HG03103 (cell line): ENCODE data around the gene GAN.

Experiments
- ATAC-seq: cut with Tn5 transposase; IDR thresholded peaks from one replicate; pipeline ENCODE4 v1.9.1; 2021; ENCODE audit warnings: low read depth; ENCODE audit not compliant: unreplicated experiment

GAN gene

DNA sequence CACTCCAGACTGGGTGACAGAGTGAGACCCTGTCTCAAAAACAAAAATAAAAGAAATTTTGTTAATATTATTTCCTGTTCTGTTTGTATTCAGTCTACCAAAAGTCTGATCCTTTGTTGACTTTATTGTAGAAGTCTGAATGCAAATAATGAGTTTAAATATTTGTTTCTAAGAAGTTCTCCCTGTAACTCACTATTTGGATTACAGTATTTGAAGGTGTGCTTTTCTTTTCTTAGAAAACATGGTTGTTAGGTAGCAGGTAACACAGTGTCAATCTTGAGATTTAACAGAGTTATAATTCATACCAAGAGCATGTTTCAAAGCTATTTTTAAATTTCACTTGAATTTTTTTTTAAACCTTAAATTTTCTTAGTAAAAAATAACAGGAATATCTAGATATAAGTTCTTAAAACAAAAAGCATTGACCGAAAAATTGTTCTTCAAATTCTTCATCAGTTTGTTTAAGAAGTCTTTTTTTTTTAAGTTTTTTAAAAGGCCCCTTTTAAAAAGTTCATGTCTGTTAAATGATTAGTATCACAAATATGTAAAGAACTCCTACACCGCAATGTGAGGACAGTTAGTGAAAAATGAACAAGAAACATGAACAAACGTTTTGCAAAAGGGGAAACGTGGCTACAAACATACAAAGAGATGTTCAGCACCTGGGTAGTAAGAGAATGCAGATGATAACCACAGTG, 35.0 kb downstream of the GAN start:
- ATAC-seq = no peak

DNA sequence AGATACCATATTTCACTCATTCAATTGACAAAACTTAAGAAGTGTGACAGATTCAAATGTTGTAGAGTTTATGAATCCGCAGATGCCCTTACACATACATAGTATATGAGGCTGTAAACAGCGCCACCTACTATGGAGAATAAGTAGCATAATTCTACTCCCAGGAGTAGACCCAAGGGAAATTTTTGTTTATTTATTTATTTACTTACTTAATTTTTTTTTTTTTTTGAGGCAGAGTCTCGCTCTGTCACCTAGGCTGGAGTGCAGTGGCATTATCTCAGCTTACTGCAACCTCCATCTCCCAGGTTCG, 35.5 kb downstream of the GAN start:
- no peak for ATAC-seq

DNA sequence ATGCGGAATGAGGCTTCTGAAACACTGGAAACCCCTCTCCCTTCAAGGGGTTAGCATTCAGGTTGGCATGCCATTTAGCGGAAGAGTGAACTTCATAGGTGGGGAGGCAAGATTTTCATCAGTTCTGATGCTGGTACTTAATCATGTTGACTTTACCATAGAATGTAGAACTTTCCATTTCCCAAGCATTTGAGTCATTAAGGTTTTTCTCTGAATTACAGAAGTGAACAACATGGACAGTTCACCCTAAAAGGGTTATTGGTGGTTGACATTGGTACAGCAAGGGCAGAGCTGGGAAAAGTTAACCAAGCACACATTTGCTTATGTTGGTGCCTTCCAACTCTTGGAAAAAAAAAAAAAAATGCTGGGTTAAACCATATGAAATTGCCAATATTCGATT, 39.1 kb downstream of the GAN start:
- no peak for ATAC-seq

DNA sequence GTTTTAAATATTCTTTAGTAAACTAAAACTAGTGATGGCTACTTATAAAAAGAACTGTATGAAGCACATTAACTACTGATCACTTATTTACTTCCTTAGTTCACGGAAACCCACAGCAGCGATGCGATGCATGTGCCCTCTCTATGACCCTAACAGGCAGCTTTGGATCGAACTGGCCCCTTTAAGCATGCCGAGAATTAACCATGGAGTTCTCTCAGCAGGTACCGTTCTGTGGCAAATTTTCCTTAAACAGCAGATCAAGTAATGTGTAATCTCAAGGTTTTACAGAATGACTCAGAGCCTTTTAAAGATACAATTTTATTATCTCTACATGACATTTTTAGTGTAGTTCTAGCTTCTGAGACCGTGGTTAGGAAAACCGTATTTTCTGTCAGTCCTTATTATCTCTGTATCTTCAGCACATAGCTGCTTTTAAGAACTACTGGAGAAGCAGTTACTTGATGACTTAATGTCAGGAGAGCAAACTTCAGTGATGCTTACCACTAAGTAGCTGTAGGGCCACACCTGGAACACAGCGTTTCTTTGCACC, 43.0 kb downstream of the GAN start:
- ATAC-seq = no peak

DNA sequence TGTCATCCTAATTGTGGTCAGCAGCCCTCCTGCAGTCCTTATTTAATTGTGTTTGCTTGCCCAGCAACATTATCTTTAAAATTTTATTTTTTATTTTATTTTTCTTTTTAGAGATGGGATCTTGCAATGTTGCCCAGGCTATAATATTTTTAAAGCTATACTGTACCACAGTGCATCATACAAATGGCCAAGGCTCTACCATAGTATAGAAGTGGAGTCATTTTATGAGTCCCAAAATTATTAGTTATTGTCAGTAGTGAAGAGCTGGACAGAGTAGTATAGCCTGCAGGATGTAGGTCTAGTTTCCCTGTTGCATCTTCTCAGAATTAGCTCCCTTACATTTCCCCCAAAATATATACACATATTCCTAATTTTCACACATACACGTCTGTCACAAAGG, 44.1 kb downstream of the GAN start:
- no peak for ATAC-seq

DNA sequence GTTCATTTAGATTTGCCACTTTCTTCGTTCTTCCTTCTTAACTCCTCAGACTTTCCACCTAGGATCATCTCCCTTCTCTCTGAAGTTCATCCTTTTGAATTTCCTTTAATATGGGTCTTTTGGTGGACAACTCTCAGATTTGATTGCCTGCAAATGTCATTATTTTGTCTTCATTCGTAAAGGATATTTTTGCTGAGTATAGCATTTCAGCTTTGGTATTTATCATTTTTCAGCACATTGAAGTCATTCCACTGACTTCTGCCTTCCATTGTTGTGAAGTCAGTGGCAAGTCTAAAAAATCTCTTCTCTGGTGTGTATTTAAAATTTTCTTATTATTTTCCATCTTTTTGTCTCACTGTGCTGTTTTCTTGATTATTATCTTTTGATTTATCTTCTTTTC, 45.4 kb downstream of the GAN start:
- no peak for ATAC-seq

DNA sequence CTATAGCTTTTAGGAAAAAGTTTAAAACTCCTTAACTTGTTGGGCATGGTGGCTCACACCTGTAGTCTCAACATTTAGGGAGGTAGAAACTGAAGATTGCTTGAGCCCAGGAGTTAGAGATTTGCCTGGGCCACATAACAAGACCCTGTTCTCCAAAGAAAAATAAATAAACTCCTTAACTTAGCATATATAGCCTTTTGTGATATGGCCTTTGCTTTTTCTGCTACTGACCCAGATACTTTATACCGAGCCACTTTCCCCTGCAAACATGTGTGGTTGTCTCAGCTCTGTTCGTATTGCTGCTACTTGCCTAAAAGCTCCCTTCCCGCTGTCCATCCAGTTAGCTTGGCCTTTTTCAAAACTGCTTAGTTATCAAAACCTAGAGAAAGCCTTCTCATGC, 51.0 kb downstream of the GAN start:
- ATAC-seq = no peak

DNA sequence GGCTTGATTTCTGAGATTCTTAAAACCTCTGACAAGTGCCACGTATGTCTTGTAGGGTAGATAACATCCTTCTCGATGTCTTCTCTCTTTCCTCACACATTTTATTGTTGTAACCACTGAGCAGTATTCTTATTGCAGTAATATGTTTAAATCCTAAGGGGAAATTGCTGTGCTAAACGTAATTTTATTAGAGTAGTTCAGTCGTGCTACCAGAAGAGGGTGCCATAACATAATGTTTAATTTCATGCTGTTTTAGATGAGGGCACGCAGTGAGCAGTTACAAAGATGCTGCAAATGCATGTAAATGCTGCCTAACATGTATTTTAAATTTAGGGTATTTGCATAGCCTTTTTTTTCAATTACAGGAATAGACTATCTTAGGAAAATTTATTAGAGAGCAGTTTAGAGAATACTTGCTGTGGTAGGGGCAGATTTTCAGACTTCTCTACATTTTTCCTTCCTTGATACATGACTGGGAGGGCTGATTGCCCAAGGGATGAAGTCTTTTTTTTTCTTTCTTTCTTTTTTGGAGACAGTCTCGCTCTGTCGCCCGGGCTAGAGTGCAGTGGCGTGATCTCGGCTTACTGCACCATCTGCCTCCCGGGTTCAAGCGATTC, 51.7 kb downstream of the GAN start:
- no peak for ATAC-seq

DNA sequence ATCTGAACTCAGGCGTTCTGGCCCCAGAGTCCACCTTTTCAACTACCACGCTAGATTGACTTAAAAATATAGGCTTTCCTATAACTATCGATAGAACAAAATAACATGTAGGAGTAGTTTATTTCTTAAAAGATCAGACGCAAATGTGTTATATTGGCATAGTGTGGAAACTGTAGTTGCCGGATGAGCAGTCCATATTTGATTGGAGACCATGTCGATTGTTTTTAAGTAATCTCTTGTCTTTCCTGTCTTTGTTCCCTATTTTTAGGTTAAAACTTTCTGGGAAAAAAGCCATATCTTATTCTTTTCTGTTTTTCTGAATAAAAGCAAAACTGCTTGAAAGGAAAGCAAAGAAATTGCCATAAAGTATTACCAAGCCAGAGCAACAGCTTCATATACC, 53.1 kb downstream of the GAN start:
- ATAC-seq = no peak

DNA sequence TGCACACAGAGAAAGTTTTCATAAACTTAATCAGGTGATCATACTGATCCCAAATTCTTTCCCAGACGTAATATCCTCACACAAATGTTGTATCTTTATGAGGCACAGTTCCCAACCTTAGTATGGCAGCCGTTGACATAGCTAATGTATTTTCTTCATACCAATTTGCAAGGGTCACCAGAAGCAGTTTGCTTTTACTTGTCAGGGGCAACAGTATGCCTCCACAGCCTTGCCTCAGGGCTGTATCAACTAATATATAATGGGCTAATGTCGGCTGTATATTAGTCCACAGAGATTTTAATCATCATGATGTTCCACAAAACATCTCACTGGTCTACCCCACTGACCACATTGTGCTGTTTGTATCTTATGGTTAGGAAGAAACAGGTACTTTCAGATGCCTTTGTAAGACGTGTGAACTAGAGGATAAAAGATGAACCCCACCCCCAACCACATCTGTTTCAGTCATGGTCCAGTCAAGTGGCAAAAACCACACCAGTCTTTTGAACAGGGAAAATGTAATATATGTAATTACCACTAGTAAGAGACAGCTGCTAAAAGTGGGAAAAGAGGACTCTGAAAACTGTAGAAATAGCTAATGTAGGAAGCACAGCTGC, 55.2 kb downstream of the GAN start:
- no peak for ATAC-seq

DNA sequence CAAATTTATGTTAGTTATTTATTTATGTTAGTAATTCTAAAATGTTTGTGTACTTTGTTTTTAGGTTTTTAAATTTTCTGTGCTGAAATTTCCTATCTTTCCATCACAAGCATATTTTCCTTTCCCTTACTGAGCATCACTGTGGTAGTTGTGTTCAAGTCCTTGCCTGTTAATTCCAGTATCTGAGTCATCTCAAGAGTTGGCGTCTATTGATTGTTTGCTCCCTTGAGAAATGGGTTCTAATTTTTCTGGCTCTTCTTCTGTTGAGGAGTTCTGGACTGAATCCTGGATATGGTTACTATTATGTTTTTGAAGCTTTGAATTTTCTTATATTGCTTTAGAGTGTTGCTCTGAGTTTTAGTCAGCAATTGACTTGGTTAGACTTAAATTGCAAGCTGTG, 56.3 kb downstream of the GAN start:
- ATAC-seq = no peak

DNA sequence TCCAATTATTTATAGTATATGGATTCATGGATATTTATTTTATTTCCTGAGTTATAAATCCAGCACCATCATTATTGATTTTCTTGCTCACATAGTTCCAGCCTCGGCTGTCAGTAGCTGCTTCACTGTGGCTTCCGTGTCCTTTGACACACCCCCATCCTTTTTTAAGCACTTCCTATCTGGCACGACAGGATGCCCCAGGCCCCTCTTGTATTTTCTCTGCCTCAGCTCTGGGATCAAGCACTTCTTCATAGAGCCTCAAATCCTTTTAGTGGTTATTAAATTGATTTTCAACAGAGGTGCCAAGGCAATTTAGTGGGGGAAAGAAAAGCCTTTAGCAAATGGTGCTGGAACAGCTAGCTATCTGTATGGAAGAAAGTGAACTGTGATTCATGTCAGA, 59.8 kb downstream of the GAN start:
- ATAC-seq = no peak

DNA sequence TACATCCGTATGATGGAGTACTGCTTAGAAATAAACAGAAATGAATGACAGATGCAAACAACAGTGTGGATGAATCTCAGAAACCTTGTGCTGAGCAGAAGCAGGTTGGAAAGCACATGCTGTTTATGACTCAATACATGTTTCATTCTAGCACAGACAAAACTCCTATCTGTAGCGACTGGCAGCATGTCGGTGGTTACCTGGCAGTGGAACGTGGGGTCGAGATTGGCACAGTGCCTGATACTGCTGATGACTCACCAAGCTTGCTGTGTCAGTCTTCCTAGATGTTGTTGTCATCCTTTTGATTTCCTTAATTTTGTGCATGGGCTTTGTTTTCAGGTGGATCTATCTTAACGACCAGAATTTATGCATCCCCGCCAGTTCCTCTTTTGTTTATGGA, 62.1 kb downstream of the GAN start:
- ATAC-seq = no peak

DNA sequence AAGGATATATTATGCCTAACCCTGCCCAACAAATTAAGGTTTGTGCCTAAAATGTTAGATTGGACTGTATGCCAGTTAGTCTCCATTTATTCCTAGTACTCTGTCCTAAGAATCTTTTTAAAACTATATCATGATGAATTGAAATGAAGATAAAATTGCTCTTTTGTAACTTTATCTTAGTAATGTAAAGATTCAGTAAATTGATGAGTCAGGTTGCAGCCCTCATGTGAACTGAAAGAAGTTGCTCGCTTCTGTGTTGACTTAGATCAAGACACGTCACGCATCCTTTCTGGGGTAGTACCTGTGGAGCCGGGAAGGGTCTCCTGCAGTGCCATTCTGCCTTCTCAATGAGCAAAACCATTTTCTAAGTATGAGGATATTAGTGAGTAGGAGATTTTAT, 63.3 kb downstream of the GAN start:
- ATAC-seq = no peak

DNA sequence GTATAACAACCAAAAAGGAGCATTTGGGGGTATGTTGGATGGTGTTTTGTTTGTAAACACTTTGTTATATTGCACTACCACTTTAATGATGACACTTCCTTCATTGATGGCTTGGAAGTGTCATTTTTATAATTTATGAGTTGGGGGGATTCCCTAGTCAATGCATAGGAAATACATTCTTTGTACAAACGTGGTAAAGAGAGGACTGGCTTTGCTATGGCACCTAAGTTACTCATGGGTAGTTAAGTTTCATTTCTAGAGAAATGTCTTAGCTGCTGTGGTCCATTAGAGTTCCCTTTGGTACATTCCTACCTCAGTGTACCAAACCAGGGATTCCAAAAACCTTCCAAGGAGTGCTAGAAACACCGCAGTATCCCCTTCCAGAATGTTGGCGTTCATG, 66.2 kb downstream of the GAN start:
- no peak for ATAC-seq

DNA sequence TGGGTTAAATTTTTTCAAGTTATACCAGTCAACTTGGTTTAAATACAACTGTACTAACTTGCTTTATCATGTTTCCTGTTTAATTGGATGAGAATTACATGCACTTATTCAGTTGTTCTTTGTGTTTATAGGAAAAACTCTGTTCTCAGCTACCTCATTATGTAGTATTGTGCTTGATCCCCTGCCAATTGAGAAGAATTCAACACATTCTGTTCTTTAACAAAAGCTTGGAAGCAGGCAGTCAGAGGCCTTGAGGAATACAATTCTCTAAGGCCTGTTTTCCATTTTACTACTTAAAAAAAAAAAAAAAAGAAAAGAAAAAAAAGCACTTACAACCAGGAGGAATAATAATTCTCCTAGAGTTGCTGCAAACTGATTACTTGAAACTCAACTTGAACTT, 69.2 kb downstream of the GAN start:
- ATAC-seq = no peak

DNA sequence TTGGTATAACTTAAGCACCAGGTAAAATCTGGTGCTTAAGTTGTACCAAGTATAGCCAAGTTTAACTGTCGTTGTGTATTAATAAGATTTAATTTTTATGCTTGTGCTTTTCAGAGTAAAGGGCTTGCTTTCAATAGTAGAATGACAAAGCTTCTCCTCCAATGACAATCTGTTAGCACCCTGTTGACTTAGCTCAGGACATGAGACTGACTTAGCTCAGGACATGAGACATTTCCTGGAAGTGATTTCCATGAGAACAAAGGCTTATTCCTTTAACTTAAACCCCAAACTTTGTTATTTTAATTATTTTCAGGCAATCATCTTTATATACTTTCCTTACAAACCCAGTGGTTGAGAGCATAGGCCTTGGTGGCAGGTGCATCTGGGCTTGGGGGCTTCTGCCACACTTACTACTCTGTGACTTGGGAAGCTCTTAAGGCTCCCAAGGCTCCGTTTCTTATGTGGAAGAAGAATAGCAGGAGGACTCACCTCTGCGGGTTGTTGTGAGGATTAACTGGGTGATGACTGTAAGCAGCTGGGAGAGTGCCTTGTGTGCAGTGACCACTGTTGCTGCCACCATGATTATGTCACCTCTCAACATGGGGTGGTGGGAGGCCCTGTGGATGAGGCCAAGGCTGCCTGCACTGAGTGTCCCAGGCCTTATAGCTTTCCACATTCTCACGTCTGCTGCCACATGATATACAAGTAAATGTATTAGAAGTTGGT, 70.4 kb downstream of the GAN start:
- no peak for ATAC-seq

DNA sequence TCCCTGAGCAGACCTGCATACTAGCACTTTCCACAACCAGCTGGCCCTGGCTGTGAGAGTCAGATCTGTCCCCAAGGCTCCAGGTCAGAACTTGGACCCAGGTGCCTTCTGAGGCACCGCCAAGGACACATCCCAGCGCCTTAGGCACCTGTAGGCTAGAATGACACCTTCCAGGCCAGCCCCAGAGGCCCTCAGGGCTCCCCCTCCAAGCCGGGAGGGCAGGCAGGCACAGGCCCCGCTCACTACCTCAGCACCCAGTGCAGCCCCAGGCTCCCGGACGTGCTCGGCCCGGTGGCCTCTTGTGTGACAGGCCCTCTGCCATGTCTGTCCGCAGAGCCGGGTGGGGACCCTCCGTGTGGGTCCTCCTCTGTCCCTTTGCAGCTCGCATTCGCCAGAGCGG, 73.6 kb downstream of the GAN start:
- ATAC-seq = no peak

DNA sequence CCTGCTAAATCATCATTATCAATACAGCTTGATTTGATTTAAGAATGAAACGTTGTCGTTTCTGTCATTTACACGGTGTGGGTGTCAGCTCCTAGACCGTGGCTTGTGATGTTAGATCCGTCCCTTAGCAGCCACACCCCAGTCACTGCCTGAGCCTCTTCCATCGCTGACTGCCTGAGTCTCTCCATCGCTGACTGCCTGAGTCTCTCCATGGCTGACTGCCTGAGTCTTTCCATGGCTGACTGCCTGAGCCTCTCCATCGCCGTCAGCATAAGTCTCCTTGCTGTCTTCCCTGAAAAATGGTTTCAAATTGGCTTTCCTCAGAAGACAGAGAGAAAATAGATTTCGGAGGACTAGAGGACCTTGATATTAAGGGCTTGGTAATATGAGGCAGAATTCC, 76.1 kb downstream of the GAN start:
- ATAC-seq = no peak

DNA sequence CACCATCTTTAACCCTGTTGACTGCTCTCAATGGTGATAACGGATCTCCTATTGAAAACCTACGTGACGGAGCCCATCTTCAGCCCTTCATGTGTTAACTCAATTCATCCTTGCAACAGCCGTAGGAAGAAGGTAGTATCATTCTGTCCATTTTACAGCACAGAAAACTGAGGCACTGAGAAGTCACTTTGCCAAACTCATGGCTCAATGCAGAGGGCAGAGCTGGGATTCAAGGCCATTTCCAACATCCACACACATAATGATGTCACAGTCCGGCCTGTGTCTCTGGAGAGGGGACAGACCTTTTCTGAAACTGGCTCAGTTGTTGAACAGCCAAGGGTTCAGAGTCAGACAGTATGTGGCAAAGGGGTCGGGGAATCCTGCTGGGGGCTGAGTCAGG, 77.2 kb downstream of the GAN start:
- ATAC-seq = no peak

DNA sequence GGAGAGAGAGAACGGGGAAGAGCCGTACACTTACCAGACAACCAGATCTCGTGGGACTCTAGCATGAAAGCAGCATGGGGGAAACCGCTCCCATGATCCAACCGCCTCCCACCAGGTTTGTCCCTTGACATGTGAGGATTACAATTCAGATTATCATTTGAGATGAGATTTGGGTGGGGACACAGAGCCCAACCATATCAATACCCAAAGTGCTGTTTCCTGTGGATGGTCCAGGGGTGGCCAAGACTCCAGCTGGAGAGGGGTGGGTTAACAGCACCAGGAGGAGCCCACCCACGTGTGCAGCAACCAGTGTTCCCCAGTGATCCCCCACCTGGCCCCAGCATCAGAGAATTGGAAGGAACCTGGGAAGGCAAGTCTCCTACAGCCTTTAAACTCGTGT, 79.7 kb downstream of the GAN start:
- no peak for ATAC-seq
